B cell (primary cell): ENCODE measurements around the gene TCHHL1. TPM values are rescaled to one million over a fixed set of nuclear protein-coding genes. Genes with fewer than 3 reads are reported as not detected.

ENCODE experiments used
- ATAC-seq: fragments of 200-7000 bp; cut with Tn5 transposase; one replicate; pipeline ENCODE4 v1.10.0; 2021; ENCODE audit warnings: low read depth, mild to moderate bottlenecking, moderate number of reproducible peaks, moderate library complexity
- CTCF ChIA-PET: fragments of 350-600 bp; sonication (Branson Sonifier 250); formaldehyde crosslinking; loops from one replicate; lab custom pipeline; 2021; ENCODE audit warnings: antibody characterized with exemption, inconsistent platforms; lab: Charles Lee
- POLR2A ChIA-PET: fragments of 350-600 bp; sonication (Branson Sonifier 250); formaldehyde crosslinking; loops from one replicate; lab custom pipeline; 2021; ENCODE audit warnings: antibody characterized with exemption; lab: Charles Lee
- DNase-seq: peaks from one replicate; pipeline ENCODE4 v3.0.0; 2013
- H2AFZ ChIP-seq: 2 replicates; pipeline ENCODE4 v1.6.1; 2012; ENCODE audit warnings: mild to moderate bottlenecking, low read depth, low read length; ENCODE audit not compliant: insufficient read depth, poor library complexity, severe bottlenecking
- H3K27ac ChIP-seq, 2 donors: 1 replicate in 1 of 2; 2 replicates in 1 of 2; pipeline ENCODE4 v1.5.1; 2012 to 2013; ENCODE audit warnings: low read length in 2 of 2, mild to moderate bottlenecking in 2 of 2, moderate library complexity in 1 of 2
- H3K27me3 ChIP-seq, 4 experiments: fragments of 200-600 bp in 1 of 4; sonication (generic) in 1 of 4; replicated peaks in 1 of 4; 1 replicate in 2 of 4; 2 replicates in 2 of 4; pipeline versions ENCODE4 v1.6.1 to v1.7.0; 2013 to 2016; ENCODE audit warnings: low read length in 3 of 4, mild to moderate bottlenecking in 2 of 4, mixed read lengths in 1 of 4, moderate library complexity in 1 of 4; ENCODE audit not compliant: insufficient read depth in 4 of 4, control insufficient read depth in 3 of 4; ENCODE audit errors: control extremely low read depth in 1 of 4
- H3K36me3 ChIP-seq, 2 experiments: replicated peaks in 1 of 2; 1 replicate in 1 of 2; 2 replicates in 1 of 2; pipeline versions ENCODE4 v1.6.1 to v1.7.1; 2013; ENCODE audit warnings: low read length in 1 of 2; ENCODE audit not compliant: insufficient read depth in 2 of 2, control insufficient read depth in 1 of 2; ENCODE audit errors: control extremely low read depth in 1 of 2, extremely low read depth in 1 of 2
- H3K4me1 ChIP-seq, 2 donors: fragments of 200-600 bp in 1 of 2; sonication (generic) in 1 of 2; 1 replicate in 1 of 2; 2 replicates in 1 of 2; pipeline versions ENCODE4 v1.5.1 to v1.6.1; 2013 to 2017; ENCODE audit warnings: low read length in 2 of 2; ENCODE audit not compliant: control insufficient read depth in 2 of 2, insufficient read depth in 2 of 2
- H3K4me2 ChIP-seq: replicated peaks from 2 replicates; pipeline ENCODE3; 2012; ENCODE audit warnings: mild to moderate bottlenecking, low read depth, low read length; ENCODE audit not compliant: poor library complexity, severe bottlenecking
- H3K4me3 ChIP-seq, 5 experiments: fragments of 200-600 bp in 1 of 5; sonication (generic) in 1 of 5; 1 replicate in 3 of 5; 2 replicates in 2 of 5; pipeline versions ENCODE4 v1.5.1 to v1.7.0; 2011 to 2016; ENCODE audit warnings: low read length in 4 of 5, mild to moderate bottlenecking in 4 of 5, low read depth in 2 of 5, control low read depth in 1 of 5, moderate library complexity in 1 of 5; ENCODE audit not compliant: insufficient read depth in 1 of 5; ENCODE audit errors: control extremely low read depth in 1 of 5, extremely low read depth in 1 of 5
- H3K79me2 ChIP-seq: fragments of 200-600 bp; sonication (generic); one replicate; pipeline ENCODE4 v1.6.0; 2016; ENCODE audit warnings: low read length; ENCODE audit not compliant: control insufficient read depth, insufficient read depth
- H3K9ac ChIP-seq: fragments of 200-600 bp; sonication (generic); 2 replicates; pipeline ENCODE4 v1.6.1; 2017; ENCODE audit warnings: mild to moderate bottlenecking, low read length, moderate library complexity
- H3K9me3 ChIP-seq, 3 donors: one replicate each; pipeline versions ENCODE4 v1.6.1 to v1.7.1; 2013; ENCODE audit warnings: low read length in 2 of 3; ENCODE audit not compliant: control insufficient read depth in 2 of 3, insufficient read depth in 1 of 3; ENCODE audit errors: control extremely low read depth in 1 of 3
- H4K20me1 ChIP-seq: 2 replicates; pipeline ENCODE4 v1.6.0; 2012; ENCODE audit warnings: mild to moderate bottlenecking, low read length; ENCODE audit not compliant: insufficient read depth, control insufficient read depth, poor library complexity, severe bottlenecking
- H3K27ac Mint-ChIP-seq: one replicate; pipeline ENCODE4 v1.8.0; 2021; ENCODE audit warnings: mixed read lengths
- H3K27me3 Mint-ChIP-seq: one replicate; pipeline ENCODE4 v1.8.0; 2021; ENCODE audit warnings: mixed read lengths
- H3K4me1 Mint-ChIP-seq: one replicate; pipeline ENCODE4 v1.8.0; 2021; ENCODE audit warnings: mixed read lengths
- H3K4me3 Mint-ChIP-seq: one replicate; pipeline ENCODE4 v1.8.0; 2021; ENCODE audit warnings: mixed read lengths
- H3K9me3 Mint-ChIP-seq: one replicate; pipeline ENCODE4 v1.8.0; 2022; ENCODE audit warnings: mixed read lengths; ENCODE audit not compliant: insufficient read depth
- CTCF ChIP-seq: fragments of 200-600 bp; IDR thresholded peaks from one replicate; pipeline ENCODE4 v1.8.0; 2022; ENCODE audit warnings: antibody characterized with exemption, mild to moderate bottlenecking
- EZH2 ChIP-seq: IDR thresholded peaks from 2 replicates; pipeline ENCODE4 v1.6.1; 2012; ENCODE audit warnings: borderline replicate concordance, low read depth, mild to moderate bottlenecking, moderate library complexity, low read length; ENCODE audit not compliant: insufficient read depth, poor library complexity, severe bottlenecking
- intact Hi-C: fragments of 100-400 bp; cut with micrococcal nuclease; formaldehyde crosslinking; loops from one replicate; pipeline ENCODE4 v1.10.0; 2022
- polyA plus RNA-seq: library from polyadenylated mRNA; depleted of rRNA; stranded (reverse); fragments of >200 nt; gene quantifications from 2 replicates; pipeline ENCODE4 v1.2.3, GENCODE V29; 2012
- total RNA-seq, 2 donors: library from RNA; stranded (reverse); fragments of 120-200 nt in 1 of 2; gene quantifications; 1 replicate in 1 of 2; 2 replicates in 1 of 2; pipeline versions ENCODE4 v1.2.3 to v1.2.4, GENCODE V29; 2013 to 2022

The TCHHL1 gene
- total and polyA plus RNA-seq, 2 donors (not counting 1 experiment from before 2014, with no cell fraction given): not detected

GRCh38 chr1:152130186-152130585 is 41.3 kb upstream of the TCHHL1 start:
- H3K27me3 Mint-ChIP-seq: peaks cover 60% of the 10 kb centered on the region
- ChIA-PET POLR2A (no interaction called here), CTCF (no interaction called here)
- Histone ChIP-seq H3K4me2 (no peak overlapping the region), H3K9me3 (peaks cover 3 to 15% (median 13%) of the 10 kb centered on the region in 3 donors), H3K27me3 (peaks cover 0 to 24% (median 20%) of the 10 kb centered on the region in 4 experiments), H3K27ac (no peak overlapping the region), H3K9ac (no peak overlapping the region), H2AFZ (no peak overlapping the region), H3K4me1 (no peaks in the 10 kb centered on the region), H3K79me2 (no peaks in the 10 kb centered on the region), H3K4me3 (no peak overlapping the region), H4K20me1 (no peaks in the 10 kb centered on the region), H3K36me3 (no peaks in the 10 kb centered on the region)
- ATAC-seq (no peak), DNase-seq (no peak)
- intact Hi-C loops: no loop called here
- H3K27ac Mint-ChIP-seq: no peak overlapping the region
- H3K9me3 Mint-ChIP-seq: peaks cover 7% of the 10 kb centered on the region
- no peak overlapping the region for H3K4me3 Mint-ChIP-seq
- H3K4me1 Mint-ChIP-seq: no peaks in the 10 kb centered on the region
- TF ChIP-seq CTCF (no peak), EZH2 (no peak)

- Histone ChIP-seq H3K36me3 (no peaks in the 10 kb centered on the region), H3K27ac (no peak overlapping the region), H3K79me2 (no peaks in the 10 kb centered on the region), H3K27me3 (peaks cover 0 to 24% (median 20%) of the 10 kb centered on the region in 4 experiments), H3K4me3 (no peak overlapping the region), H2AFZ (no peak overlapping the region), H4K20me1 (no peaks in the 10 kb centered on the region), H3K4me2 (no peak overlapping the region), H3K4me1 (no peaks in the 10 kb centered on the region), H3K9ac (no peak overlapping the region), H3K9me3 (peaks cover 3 to 9% (median 8%) of the 10 kb centered on the region in 3 donors)
- CTCF ChIA-PET: no interaction called here
- Mint-ChIP-seq H3K27me3 (peaks cover 58% of the 10 kb centered on the region), H3K4me1 (no peaks in the 10 kb centered on the region), H3K27ac (no peak overlapping the region), H3K4me3 (no peak overlapping the region), H3K9me3 (no peaks in the 10 kb centered on the region)
- ATAC-seq: no peak
- no peak for DNase-seq
- intact Hi-C loops: no loop called here
- POLR2A ChIA-PET: no interaction called here
- no peak for TF ChIP-seq EZH2
- no peak for TF ChIP-seq CTCF
Measured at GRCh38 chr1:152127673-152128072, 38.8 kb upstream of the TCHHL1 start.
